ENCODE data around the gene KBTBD4. TPM values are rescaled to one million over a fixed set of nuclear protein-coding genes. Genes with fewer than 3 reads are reported as not detected.

KBTBD4 gene
- total and polyA plus RNA-seq, 5 experiments from 2014 or later, result 26.1 to 45.1 (median 44.3) TPM

DNA sequence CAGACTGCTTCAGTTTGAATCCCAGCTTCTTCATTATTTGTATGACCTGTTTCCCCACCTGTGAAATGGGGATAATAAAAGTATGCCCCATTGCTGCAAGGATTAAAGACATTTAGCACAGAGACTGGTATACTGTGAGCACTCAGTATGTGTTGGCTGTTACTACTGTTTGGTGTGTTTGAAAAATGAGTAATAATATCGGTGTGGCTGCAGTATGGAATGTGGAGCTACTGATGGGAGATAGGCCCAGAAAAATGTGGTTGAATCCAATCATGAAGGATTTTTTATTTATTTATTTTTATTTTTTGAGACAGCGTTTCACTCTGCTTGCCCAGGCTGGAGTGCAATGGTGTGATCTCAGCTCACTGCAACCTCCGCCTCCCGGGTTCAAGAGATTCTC is 24.5 kb upstream of the KBTBD4 start:
- Mint-ChIP-seq H3K4me1 (peaks cover 0 to 5% (median under 1%) of the 10 kb centered on the region in 4 donors), H3K27me3 (no peaks in the 10 kb centered on the region), H3K9me3 (no peaks in the 10 kb centered on the region), H3K27ac (no peak overlapping the region), H3K36me3 (peaks cover 0 to 16% (median 0%) of the 10 kb centered on the region in 3 donors), H3K4me3 (no peak overlapping the region)
- ATAC-seq (no peak), DNase-seq (no peak)
- POLR2A ChIA-PET, result no interaction called here

GRCh38 chr11:47599902-47600301 is 21.1 kb upstream of the KBTBD4 start:
- ATAC-seq (no peak), DNase-seq (no peak)
- Mint-ChIP-seq H3K9me3 (no peaks in the 10 kb centered on the region), H3K4me1 (peaks cover 0 to 5% (median 2%) of the 10 kb centered on the region in 4 donors), H3K4me3 (no peak overlapping the region), H3K36me3 (peaks cover 0 to 3% (median 0%) of the 10 kb centered on the region in 3 donors), H3K27me3 (peaks cover 2 to 10% (median 8%) of the 10 kb centered on the region in 5 donors), H3K27ac (peak overlapping the region in 1 of 10 donors; percentile 62)
- POLR2A ChIA-PET, result no interaction called here

GRCh38 chr11:47595967-47596366 is 17.2 kb upstream of the KBTBD4 start:
- Mint-ChIP-seq H3K27me3 (peaks cover 13 to 45% (median 31%) of the 10 kb centered on the region in 5 donors), H3K4me3 (no peak overlapping the region), H3K27ac (no peak overlapping the region), H3K9me3 (no peaks in the 10 kb centered on the region), H3K36me3 (peaks cover 0 to 5% (median 0%) of the 10 kb centered on the region in 3 donors), H3K4me1 (peaks cover 9 to 25% (median 13%) of the 10 kb centered on the region in 4 donors)
- POLR2A ChIA-PET, result interaction anchor here (1.2 kb wide), 1 partner anchor 16 kb away, joined by 3 read pairs; no protein-coding TSS in a partner anchor
- DNase-seq, result no peak
- ATAC-seq, result no peak

- POLR2A ChIA-PET, result interaction anchor here (1.2 kb wide), 1 partner anchor 15 kb away, joined by 3 read pairs; no protein-coding TSS in a partner anchor
- ATAC-seq (peak in 1 of 2 donors; percentile 38), DNase-seq (no peak)
- no peak overlapping the region for H3K4me3 Mint-ChIP-seq
- H3K27ac Mint-ChIP-seq, result no peak overlapping the region
- peaks cover 0 to 5% (median 0%) of the 10 kb centered on the region in 3 donors for H3K36me3 Mint-ChIP-seq
- peaks cover 13 to 45% (median 31%) of the 10 kb centered on the region in 5 donors for H3K27me3 Mint-ChIP-seq
- H3K4me1 Mint-ChIP-seq, result peaks cover 9 to 25% (median 13%) of the 10 kb centered on the region in 4 donors
- H3K9me3 Mint-ChIP-seq, result no peaks in the 10 kb centered on the region
Observed at GRCh38 chr11:47595029-47595428, 16.3 kb upstream of the KBTBD4 start.

GRCh38 chr11:47593934-47594855 is 15.4 kb upstream of the KBTBD4 start, which contains the start of gene C1QTNF4:
Gene C1QTNF4 (minus strand): TSS chr11:47594411. CDS start chr11:47590810, 3,601 bp downstream.
- H3K4me3 Mint-ChIP-seq, result peak within 1 kb of the TSS in 4 of 10 donors; percentile 7 to 45 (median 30)
- DNase-seq (no peak), ATAC-seq (peak; percentile 33)
- H3K4me1 Mint-ChIP-seq, result peaks cover 6 to 25% (median 13%) of the 10 kb centered on the region in 4 donors
- H3K9me3 Mint-ChIP-seq, result no peaks in the 10 kb centered on the region
- H3K36me3 Mint-ChIP-seq, result peaks cover 0 to 3% (median 0%) of the 10 kb centered on the region in 3 donors
- peaks cover 13 to 45% (median 31%) of the 10 kb centered on the region in 5 donors for H3K27me3 Mint-ChIP-seq
- POLR2A ChIA-PET, result no interaction called here
- H3K27ac Mint-ChIP-seq, result peak within 1 kb of the TSS in 3 of 10 donors; percentile 3 to 65 (median 60)

- H3K4me3 Mint-ChIP-seq, result peak overlapping the region in 4 of 10 donors; percentile 7 to 45 (median 30)
- H3K27ac Mint-ChIP-seq, result no peak overlapping the region
Observed at GRCh38 chr11:47593492-47593933, 14.7 kb upstream of the KBTBD4 start.

GRCh38 chr11:47592970-47593369 is 14.2 kb upstream of the KBTBD4 start:
- peak overlapping the region in 2 of 10 donors; percentile 7 to 29 for H3K4me3 Mint-ChIP-seq
- POLR2A ChIA-PET, result no interaction called here
- peaks cover 13 to 45% (median 31%) of the 10 kb centered on the region in 5 donors for H3K27me3 Mint-ChIP-seq
- H3K4me1 Mint-ChIP-seq, result peaks cover 4 to 25% (median 13%) of the 10 kb centered on the region in 4 donors
- peaks cover 0 to 2% (median 0%) of the 10 kb centered on the region in 3 donors for H3K36me3 Mint-ChIP-seq
- DNase-seq (no peak), ATAC-seq (no peak)
- no peaks in the 10 kb centered on the region for H3K9me3 Mint-ChIP-seq
- H3K27ac Mint-ChIP-seq, result no peak overlapping the region

More at GRCh38 chr11:47593492-47593933, 14.7 kb upstream of the KBTBD4 start:
- Mint-ChIP-seq H3K27me3 (peaks cover 13 to 45% (median 31%) of the 10 kb centered on the region in 5 donors), H3K4me1 (peaks cover 4 to 25% (median 13%) of the 10 kb centered on the region in 4 donors), H3K9me3 (no peaks in the 10 kb centered on the region), H3K36me3 (peaks cover 0 to 2% (median 0%) of the 10 kb centered on the region in 3 donors)
- ATAC-seq (no peak), DNase-seq (no peak)
- POLR2A ChIA-PET, result no interaction called here

DNA sequence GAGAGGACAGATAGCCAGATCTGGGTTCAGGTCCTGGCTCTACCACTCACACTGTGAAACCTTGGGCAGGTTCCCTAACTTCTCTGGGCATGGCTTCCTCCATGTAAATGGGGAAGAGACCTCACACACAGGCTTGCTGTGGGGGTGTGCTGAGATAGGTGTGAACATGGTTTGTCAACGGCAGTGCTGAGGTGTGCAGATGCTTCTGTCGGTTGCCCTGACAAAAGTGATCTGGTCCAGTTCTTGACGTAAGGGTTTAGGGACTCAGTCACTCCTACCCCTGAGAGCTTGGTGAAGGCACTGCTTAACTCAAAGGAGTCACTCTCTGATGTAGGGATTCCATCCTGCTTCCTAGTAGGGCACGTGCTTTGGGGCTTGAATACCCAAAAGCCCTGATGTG is 13.5 kb upstream of the KBTBD4 start:
- H3K4me1 Mint-ChIP-seq, result peaks cover 4 to 25% (median 13%) of the 10 kb centered on the region in 4 donors
- no peak for DNase-seq
- H3K36me3 Mint-ChIP-seq, result peaks cover 0 to 2% (median 0%) of the 10 kb centered on the region in 3 donors
- peaks cover 13 to 45% (median 31%) of the 10 kb centered on the region in 5 donors for H3K27me3 Mint-ChIP-seq
- no peaks in the 10 kb centered on the region for H3K9me3 Mint-ChIP-seq
- POLR2A ChIA-PET, result no interaction called here
- no peak overlapping the region for H3K27ac Mint-ChIP-seq
- no peak for ATAC-seq
- no peak overlapping the region for H3K4me3 Mint-ChIP-seq

DNA sequence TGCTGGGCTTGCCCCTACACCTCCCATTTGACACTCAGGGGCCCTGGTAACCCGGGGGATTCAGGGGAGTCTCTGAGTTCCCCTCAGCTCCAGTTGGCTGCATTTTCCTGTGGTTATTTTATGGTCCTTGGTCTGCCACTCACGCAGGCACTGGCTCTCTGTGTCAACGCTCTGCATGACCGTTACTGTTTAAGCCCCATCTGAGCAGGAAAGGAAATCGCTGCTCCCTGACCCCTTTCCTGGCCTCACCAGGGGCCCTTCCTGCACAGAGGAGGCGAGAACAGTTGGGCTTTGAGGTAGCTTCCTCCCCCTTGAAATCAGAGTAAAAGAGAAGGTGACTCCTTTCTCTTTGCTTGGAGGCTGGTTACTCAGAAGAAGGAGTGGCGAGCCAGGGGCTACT is 13.0 kb upstream of the KBTBD4 start:
- Mint-ChIP-seq H3K36me3 (peaks cover 0 to 2% (median 0%) of the 10 kb centered on the region in 3 donors), H3K4me1 (peaks cover 4 to 25% (median 13%) of the 10 kb centered on the region in 4 donors), H3K4me3 (no peak overlapping the region), H3K27ac (peak overlapping the region in 1 of 10 donors; percentile 56), H3K27me3 (peaks cover 13 to 45% (median 31%) of the 10 kb centered on the region in 5 donors), H3K9me3 (no peaks in the 10 kb centered on the region)
- no peak for DNase-seq
- ATAC-seq, result no peak
- POLR2A ChIA-PET, result interaction anchor here (0.6 kb wide), 2 partner anchors 41 to 99 kb away, joined by 3 to 4 read pairs; no protein-coding TSS in a partner anchor

DNA sequence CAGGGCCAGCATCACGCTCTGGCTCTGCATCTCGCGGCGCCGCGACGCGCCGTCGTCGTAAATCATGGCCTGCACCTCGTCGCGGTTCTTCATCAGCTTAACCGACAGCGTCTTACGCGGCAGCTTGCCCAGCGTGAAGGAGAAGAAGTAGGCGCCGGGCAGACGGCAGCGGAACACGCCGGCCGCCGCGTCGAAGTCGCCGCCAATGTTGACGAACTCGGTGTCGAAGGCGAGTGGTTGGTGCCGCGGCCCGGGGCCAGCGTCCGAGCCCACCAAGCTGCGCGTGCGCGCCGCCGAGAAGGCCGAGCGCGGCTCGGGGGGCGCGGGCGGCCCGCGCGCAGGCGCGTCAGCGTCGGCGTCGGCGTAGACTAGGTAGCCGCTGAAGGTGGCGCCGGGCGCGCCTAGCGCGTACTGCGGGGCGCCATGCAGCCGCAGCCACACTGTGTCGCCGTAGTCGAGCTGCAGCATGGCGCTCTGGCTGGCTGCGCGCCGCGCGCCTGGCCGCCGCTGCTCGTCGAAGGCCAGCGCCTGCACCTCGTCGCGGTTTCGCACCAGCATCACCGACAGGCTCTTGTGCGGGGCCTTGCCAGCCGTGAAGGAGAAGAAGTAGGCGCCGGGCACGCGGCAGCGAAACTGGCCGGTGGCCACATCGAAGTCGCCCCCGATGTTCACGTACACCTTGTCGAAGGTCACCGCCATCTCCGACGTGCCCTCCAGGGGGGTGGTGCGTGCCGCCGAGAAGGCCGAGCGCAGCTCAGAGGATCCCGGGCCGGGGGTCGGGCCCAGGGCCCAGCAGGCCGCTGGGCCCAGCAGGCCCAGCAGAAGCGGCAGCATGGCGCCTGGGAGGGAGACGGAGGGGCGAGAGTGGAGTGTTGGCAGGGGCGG is 11.4 kb upstream of the KBTBD4 start:
- DNase-seq (no peak), ATAC-seq (no peak)
- Mint-ChIP-seq H3K9me3 (no peaks in the 10 kb centered on the region), H3K27me3 (peaks cover 11 to 38% (median 24%) of the 10 kb centered on the region in 5 donors), H3K4me1 (peaks cover 6 to 25% (median 13%) of the 10 kb centered on the region in 4 donors), H3K4me3 (no peak overlapping the region), H3K27ac (no peak overlapping the region), H3K36me3 (peaks cover 0 to 5% (median 0%) of the 10 kb centered on the region in 3 donors)
- POLR2A ChIA-PET, result interaction anchor here (0.7 kb wide), 1 partner anchor 52 kb away, joined by 4 read pairs; no protein-coding TSS in a partner anchor

- no peak overlapping the region for H3K4me3 Mint-ChIP-seq
- DNase-seq, result no peak
- no peak overlapping the region for H3K27ac Mint-ChIP-seq
- ATAC-seq, result no peak
- peaks cover 9 to 32% (median 20%) of the 10 kb centered on the region in 5 donors for H3K27me3 Mint-ChIP-seq
- peaks cover 0 to 11% (median 3%) of the 10 kb centered on the region in 3 donors for H3K36me3 Mint-ChIP-seq
- POLR2A ChIA-PET, result no interaction called here
- no peaks in the 10 kb centered on the region for H3K9me3 Mint-ChIP-seq
- peaks cover 6 to 23% (median 12%) of the 10 kb centered on the region in 4 donors for H3K4me1 Mint-ChIP-seq
Observed at GRCh38 chr11:47589584-47589976, 10.8 kb upstream of the KBTBD4 start.

DNA sequence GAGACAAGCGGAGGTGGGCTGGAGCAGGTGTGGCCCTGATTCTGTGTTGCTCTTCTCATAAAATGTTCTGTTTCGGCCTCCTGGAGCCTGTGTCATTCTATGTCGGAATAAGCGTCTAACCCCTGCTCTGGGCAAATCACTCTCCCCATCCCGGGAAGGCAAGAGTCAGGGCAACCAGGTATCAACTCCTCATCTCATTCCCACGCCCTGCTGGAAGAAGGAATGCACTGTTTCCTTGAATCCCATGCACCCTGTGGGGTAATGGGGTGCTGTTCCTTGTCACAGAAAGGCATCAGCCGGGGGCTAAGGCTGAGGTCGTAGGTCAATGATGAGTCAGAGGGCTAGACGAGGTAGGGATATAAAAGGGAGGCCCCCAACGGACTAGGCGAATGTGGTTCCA is 10.3 kb upstream of the KBTBD4 start:
- no peak for DNase-seq
- peaks cover 4 to 20% (median 10%) of the 10 kb centered on the region in 4 donors for H3K4me1 Mint-ChIP-seq
- POLR2A ChIA-PET, result no interaction called here
- ATAC-seq, result no peak
- peaks cover 5 to 14% (median 6%) of the 10 kb centered on the region in 3 donors for H3K36me3 Mint-ChIP-seq
- H3K27ac Mint-ChIP-seq, result no peak overlapping the region
- H3K4me3 Mint-ChIP-seq, result no peak overlapping the region
- H3K27me3 Mint-ChIP-seq, result peaks cover 6 to 27% (median 17%) of the 10 kb centered on the region in 5 donors
- H3K9me3 Mint-ChIP-seq, result no peaks in the 10 kb centered on the region
